HUES48 (cell line): ENCODE measurements around the gene KRTAP3-3.
"Not testable (repeated sequence)": the region's sequence is repeated elsewhere in the genome, so short reads cannot be mapped to it uniquely, and the experiment has no call there.

Source experiments
- H3K27ac ChIP-seq: one replicate; pipeline ENCODE4 v1.7.0; 2013; ENCODE audit warnings: low read depth, low read length, inconsistent platforms
- H3K27me3 ChIP-seq: 2 replicates; pipeline ENCODE4 v1.6.1; 2013; ENCODE audit warnings: mild to moderate bottlenecking, low read length; ENCODE audit not compliant: control insufficient read depth, insufficient read depth
- H3K36me3 ChIP-seq: 2 replicates; pipeline ENCODE4 v1.6.1; 2013; ENCODE audit warnings: low read length; ENCODE audit not compliant: control insufficient read depth, insufficient read depth
- H3K4me1 ChIP-seq: 2 replicates; pipeline ENCODE4 v1.6.1; 2013; ENCODE audit warnings: mild to moderate bottlenecking, low read length; ENCODE audit not compliant: control insufficient read depth, insufficient read depth
- H3K4me3 ChIP-seq: 2 replicates; pipeline ENCODE4 v1.5.1; 2013; ENCODE audit warnings: mild to moderate bottlenecking, low read depth, low read length
- H3K9ac ChIP-seq: 2 replicates; pipeline ENCODE4 v1.6.1; 2013; ENCODE audit warnings: mild to moderate bottlenecking, low read depth, low read length, moderate library complexity
- H3K9me3 ChIP-seq: 2 replicates; pipeline ENCODE4 v1.6.1; 2013; ENCODE audit warnings: low read length; ENCODE audit not compliant: control insufficient read depth, insufficient read depth

The KRTAP3-3 gene

DNA sequence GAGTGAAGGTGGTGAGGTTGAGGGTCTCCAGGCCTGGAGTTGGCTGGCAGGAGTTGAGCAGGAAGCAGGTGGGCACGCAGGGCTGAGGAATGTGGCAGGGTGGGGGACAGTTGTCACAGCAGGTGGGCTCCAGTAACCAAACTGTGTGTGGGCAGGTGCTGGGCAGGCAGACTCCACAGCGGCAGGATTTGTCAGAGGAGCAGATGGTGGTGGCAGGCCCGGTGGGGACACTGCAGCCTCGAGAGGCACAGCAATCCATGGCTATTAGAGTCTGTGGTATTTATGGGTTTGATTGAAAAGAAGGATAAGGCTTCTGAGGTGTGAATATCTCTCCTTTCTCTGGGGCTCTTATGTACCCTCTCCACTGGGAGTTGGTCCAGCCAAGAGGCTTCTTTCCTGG, at the start of gene KRTAP3-3:
Gene KRTAP3-3 (minus strand): TSS at position 326 of the 400 bp plus-strand sequence. CDS start 67 bp downstream, at position 259.
- no peaks in the 10 kb centered on the region for H3K4me1 ChIP-seq
- H3K4me3 ChIP-seq: no peak within 1 kb of the TSS
- H3K9me3 ChIP-seq: no peaks in the 10 kb centered on the region
- H3K27ac ChIP-seq: no peak within 1 kb of the TSS
- no peaks in the 10 kb centered on the region for H3K36me3 ChIP-seq
- H3K27me3 ChIP-seq: no peaks in the 10 kb centered on the region
- H3K9ac ChIP-seq: no peak within 1 kb of the TSS

DNA sequence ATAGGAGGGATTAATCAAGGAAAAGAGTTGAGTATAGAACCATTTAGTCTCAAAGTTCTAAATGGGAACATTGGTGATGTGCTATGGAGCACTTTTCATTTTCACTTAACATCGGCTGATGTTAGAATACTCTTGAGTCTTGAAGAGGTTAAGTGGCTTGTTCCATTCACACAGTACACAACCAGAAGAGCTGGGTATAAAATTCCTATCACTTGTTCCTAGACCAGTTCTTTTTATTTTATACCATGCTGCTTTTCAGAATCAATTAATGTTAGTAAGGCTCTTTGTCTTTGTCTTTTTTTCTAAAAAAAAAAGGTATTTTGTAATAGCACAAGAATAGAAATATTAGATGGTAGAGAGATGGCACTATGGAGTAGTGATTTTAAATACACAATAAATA, 49.0 kb upstream of the KRTAP3-3 start:
- Histone ChIP-seq H3K4me3 (no peak overlapping the region), H3K36me3 (no peaks in the 10 kb centered on the region), H3K9ac (no peak overlapping the region), H3K27ac (no peak overlapping the region), H3K4me1 (peaks cover 13% of the 10 kb centered on the region), H3K9me3 (no peaks in the 10 kb centered on the region), H3K27me3 (no peaks in the 10 kb centered on the region)

DNA sequence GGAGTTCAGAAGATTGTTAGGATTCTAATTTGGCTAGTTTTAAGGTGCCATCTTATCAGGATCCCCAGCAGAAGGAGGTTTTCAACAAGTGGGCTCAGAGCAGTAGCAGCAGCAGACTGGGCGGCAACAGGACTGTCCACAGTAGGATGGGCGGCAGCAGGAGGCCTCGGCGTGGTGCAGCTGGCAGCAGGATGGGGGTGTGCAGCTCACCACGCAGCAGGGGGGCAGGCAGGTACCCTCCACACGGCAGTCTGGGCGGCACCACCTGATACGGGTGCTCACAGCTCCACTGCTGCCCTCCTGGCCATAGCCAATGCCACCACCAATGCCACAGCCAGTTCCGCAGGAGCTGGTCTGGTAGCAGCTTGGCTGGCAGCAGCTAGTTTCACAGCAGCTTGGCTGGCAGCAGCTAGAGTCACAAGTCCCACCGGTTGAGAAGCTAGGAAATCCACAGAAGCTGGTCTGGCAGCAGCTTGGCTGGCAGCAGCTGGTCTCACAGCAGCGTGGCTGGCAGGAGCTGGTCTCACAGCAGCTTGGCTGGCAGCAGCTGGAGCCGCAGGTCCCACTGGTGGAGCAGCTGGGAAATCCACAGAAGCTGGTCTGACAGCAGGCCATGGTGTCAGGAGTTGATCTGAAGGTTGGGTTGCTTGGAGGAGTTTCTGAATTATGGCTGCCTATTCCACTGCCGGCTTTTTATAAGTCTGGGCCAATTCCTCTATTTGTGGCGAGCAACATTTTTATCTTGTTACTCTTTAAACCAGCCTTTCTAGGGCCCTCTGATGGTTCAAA, 47.0 kb upstream of the KRTAP3-3 start, which contains the start of gene KRTAP1-1:
Gene KRTAP1-1 (minus strand): TSS at position 668 of the 789 bp plus-strand sequence. CDS start 53 bp downstream, at position 615.
- H3K9me3 ChIP-seq: not testable (repeated sequence)

DNA sequence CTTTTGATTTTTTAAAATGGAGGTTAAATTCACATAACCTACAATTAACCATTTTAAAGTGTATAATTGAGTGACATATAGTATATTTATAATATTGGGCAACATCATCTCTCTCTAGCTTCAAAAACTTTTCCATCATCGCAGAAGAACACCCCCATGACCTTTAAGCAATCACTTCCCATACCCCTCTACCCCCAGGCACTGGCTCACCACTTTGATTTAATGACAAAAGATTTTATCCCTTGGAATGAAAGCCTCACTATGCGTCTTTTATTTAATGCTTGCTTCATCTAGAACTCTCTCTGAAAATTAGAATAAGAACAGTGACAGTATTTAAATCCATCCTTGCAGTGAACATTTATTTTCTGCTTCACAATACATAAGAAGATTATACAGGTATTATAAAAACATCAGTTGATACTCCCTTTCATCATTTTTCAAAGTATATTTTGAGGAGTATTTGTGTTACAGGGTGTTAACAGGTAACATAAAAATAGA, 43.9 kb upstream of the KRTAP3-3 start:
- no peaks in the 10 kb centered on the region for H3K27me3 ChIP-seq
- H3K9me3 ChIP-seq: no peaks in the 10 kb centered on the region
- H3K4me3 ChIP-seq: no peak overlapping the region
- no peaks in the 10 kb centered on the region for H3K36me3 ChIP-seq
- H3K4me1 ChIP-seq: peaks cover 26% of the 10 kb centered on the region
- H3K9ac ChIP-seq: no peak overlapping the region
- no peak overlapping the region for H3K27ac ChIP-seq

More for the DNA sequence above, 47.0 kb upstream of the KRTAP3-3 start, which contains the start of gene KRTAP1-1:
- not testable (repeated sequence) for H3K9ac ChIP-seq, H3K4me3 ChIP-seq, H3K36me3 ChIP-seq, H3K27me3 ChIP-seq, H3K27ac ChIP-seq
- H3K4me1 ChIP-seq: peaks cover 24% of the 10 kb centered on the region

DNA sequence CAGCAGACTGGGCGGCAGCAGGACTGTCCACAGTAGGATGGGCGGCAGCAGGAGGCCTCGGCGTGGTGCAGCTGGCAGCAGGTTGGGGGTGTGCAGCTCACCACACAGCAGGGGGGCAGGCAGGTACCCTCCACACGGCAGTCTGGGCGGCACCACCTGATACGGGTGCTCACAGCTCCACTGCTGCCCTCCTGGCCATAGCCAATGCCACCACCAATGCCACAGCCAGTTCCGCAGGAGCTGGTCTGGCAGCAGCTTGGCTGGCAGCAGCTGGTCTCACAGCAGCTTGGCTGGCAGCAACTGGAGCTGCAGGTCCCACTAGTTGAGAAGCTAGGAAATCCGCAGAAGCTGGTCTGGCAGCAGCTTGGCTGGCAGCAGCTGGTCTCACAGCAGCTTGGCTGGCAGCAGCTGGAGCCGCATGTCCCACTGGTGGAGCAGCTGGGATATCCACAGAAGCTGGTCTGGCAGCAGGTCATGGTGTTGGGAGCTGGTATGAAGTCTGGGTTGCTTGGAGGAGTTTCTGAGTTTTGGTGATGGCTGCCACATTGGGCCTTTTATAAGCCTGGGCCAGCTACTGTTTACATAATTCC, 40.5 kb upstream of the KRTAP3-3 start, which contains the start of gene KRTAP1-3:
Gene KRTAP1-3 (minus strand): TSS at position 529 of the 590 bp plus-strand sequence. CDS start 53 bp downstream, at position 476.
- H3K36me3 ChIP-seq, H3K4me3 ChIP-seq, H3K9ac ChIP-seq, H3K9me3 ChIP-seq, H3K27ac ChIP-seq, H3K27me3 ChIP-seq: not testable (repeated sequence)
- peaks cover 26% of the 10 kb centered on the region for H3K4me1 ChIP-seq

DNA sequence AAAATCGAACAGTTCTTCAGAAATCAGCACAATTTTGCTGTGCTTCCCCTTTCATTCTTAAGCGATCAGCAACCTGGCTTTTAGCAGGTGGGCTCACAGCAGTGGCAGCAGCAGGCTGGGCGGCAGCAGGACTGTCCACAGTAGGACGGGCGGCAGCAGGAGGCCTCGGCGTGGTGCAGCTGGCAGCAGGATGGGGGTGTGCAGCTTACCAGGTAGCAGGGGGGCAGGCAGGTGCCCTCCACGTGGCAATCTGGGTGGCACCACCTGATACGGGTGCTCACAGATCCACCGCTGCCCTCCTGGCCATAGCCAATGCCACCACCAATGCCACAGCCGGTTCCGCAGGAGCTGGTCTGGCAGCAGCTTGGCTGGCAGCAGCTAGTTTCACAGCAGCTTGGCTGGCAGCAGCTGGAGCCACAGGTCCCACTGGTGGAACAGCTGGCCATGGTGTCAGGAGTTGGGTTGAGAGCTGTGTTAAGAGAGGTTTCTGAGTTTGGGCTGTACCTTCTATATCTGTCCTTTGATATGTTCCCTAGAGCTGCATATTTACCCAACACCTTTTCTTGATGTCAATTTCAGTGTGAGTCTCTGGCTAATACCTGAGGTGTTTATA, 35.8 kb upstream of the KRTAP3-3 start, which contains the start of gene KRTAP1-4:
Gene KRTAP1-4 (minus strand): TSS at position 563 of the 613 bp plus-strand sequence. CDS start 117 bp downstream, at position 446.
- Histone ChIP-seq H3K4me3 (no peak within 1 kb of the TSS), H3K36me3 (no peaks in the 10 kb centered on the region), H3K9ac (no peak within 1 kb of the TSS), H3K9me3 (no peaks in the 10 kb centered on the region), H3K27me3 (no peaks in the 10 kb centered on the region), H3K4me1 (no peaks in the 10 kb centered on the region), H3K27ac (no peak within 1 kb of the TSS)

DNA sequence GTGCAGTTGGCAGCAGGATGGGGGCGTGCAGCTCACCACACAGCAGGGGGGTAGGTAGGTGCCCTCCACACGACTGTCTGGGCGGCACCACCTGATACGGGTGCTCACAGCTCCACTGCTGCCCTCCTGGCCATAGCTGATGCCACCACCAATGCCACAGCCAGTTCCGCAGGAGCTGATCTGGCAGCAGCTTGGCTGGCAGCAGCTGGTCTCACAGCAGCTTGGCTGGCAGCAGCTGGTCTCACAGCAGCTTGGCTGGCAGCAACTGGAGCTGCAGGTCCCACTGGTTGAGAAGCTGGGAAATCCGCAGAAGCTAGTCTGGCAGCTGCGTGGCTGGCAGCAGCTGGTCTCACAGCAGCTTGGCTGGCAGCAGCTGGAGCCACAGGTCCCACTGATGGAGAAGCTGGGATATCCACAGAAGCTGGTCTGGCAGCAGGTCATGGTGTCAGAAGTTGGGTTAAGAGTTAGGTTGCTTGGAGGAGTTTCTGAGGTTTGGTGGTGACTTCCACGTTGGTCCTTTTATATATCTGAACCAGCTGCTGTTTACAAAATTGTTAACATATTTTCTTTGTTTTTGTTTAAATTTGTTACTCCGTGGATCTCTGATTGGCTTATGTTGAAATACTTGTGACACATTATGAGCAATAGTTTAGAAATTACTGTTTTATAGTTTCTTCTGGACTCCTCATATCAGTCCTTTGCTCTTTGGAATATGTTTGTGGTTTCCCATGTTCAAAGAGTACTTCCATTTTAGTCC, 32.9 kb upstream of the KRTAP3-3 start, which contains the start of gene KRTAP1-5:
Gene KRTAP1-5 (minus strand): TSS at position 494 of the 757 bp plus-strand sequence. CDS start 53 bp downstream, at position 441.
- H3K36me3 ChIP-seq: no peaks in the 10 kb centered on the region
- no peak within 1 kb of the TSS for H3K9ac ChIP-seq
- no peak within 1 kb of the TSS for H3K4me3 ChIP-seq
- H3K9me3 ChIP-seq: no peaks in the 10 kb centered on the region
- H3K4me1 ChIP-seq: no peaks in the 10 kb centered on the region
- H3K27me3 ChIP-seq: no peaks in the 10 kb centered on the region
- no peak within 1 kb of the TSS for H3K27ac ChIP-seq

DNA sequence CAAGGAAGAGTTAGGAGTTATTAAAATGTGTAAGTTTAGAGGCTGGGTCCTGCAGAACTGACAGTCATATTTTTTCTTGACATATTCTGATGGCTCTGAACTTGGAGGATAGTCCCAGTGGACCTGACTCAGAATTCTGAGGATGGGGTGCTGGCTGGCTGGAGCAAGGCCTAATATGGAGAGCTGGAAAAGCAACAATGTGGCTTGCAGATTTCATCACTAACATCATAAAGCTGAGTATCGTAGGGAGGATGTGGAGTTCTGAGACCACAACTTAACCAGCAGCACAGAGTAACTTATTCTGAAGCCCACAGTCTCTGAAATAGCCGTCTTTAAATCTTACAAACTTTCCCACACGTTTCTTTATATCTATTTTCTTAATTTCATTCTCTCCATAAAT, 30.7 kb upstream of the KRTAP3-3 start:
- Histone ChIP-seq H3K36me3 (no peaks in the 10 kb centered on the region), H3K9ac (no peak overlapping the region), H3K4me3 (no peak overlapping the region), H3K27me3 (no peaks in the 10 kb centered on the region), H3K9me3 (no peaks in the 10 kb centered on the region; the same call in 1 of the 2 replicates), H3K27ac (no peak overlapping the region), H3K4me1 (no peaks in the 10 kb centered on the region)

DNA sequence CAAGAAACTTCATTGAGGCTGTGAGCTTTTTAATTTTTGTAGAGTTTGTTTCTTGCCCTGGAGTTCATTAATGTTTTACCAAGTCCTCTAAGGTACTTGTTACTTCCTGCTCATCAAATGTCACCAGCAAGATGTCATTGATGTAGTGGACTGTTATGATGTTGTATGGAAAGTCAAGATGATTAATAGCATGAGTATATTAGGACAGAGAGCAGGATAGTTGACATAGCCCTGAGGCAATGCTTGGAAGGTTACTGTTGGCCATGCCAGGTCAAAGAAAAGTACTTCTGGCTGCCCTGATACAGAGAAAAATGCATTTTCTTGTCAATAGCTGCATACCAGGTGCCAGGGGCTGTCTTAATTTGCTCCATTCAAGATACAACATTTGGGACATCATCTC, 26.4 kb upstream of the KRTAP3-3 start:
- no peaks in the 10 kb centered on the region for H3K36me3 ChIP-seq
- no peaks in the 10 kb centered on the region for H3K4me1 ChIP-seq
- H3K4me3 ChIP-seq: no peak overlapping the region
- no peak overlapping the region for H3K9ac ChIP-seq
- H3K27me3 ChIP-seq: no peaks in the 10 kb centered on the region
- H3K9me3 ChIP-seq: no peaks in the 10 kb centered on the region; the same call in 1 of the 2 replicates
- no peak overlapping the region for H3K27ac ChIP-seq

DNA sequence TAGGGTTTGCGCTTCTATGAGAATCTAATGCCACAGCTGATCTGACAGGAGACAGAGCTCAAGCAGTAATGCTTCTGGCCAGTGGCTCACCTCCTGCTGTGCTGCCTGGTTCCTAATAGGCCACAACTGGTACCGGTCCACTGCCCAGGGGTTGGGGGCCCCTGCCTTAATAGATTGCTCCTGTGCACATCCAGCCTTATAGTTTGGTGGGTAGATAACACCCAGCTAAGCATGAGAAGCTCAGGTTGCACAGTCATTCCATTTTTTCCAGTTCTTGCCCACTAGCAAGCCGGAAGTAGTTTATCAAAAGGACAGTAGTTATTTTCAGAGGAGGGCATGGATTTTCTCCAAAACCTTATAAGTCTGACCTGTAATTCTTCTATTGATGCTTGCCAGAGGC, 25.5 kb upstream of the KRTAP3-3 start:
- no peaks in the 10 kb centered on the region; the same call in 1 of the 2 replicates for H3K9me3 ChIP-seq
- no peaks in the 10 kb centered on the region for H3K36me3 ChIP-seq
- H3K27me3 ChIP-seq: no peaks in the 10 kb centered on the region

More for the DNA sequence above, 25.5 kb upstream of the KRTAP3-3 start:
- H3K4me3 ChIP-seq: no peak overlapping the region
- no peak overlapping the region for H3K9ac ChIP-seq
- H3K4me1 ChIP-seq: no peaks in the 10 kb centered on the region
- H3K27ac ChIP-seq: no peak overlapping the region
